ENCODE measurements around the gene P4HA3. TPM values are rescaled to one million over a fixed set of nuclear protein-coding genes. Genes with fewer than 3 reads are reported as not detected.

P4HA3 gene
- total RNA-seq, 1 experiment from 2014 or later, result 0.93 TPM

- POLR2A ChIA-PET, result no interaction called here
- DNase-seq (ENCODE audit: unreplicated experiment), result no peak
- no TSS peak for BruUV-seq (replicated peaks)
- H3K27me3 Mint-ChIP-seq (ENCODE audit: insufficient read depth, unreplicated experiment), result no peaks in the 10 kb centered on the region
- CTCF ChIA-PET, result interaction anchor here (0.7 kb wide), 1 partner anchor 82 kb away, joined by 3 read pairs; no protein-coding TSS in a partner anchor
- peaks cover 4% of the 10 kb centered on the region for H3K4me1 Mint-ChIP-seq (ENCODE audit: insufficient read depth, unreplicated experiment)
- no peaks in the 10 kb centered on the region for H3K9me3 Mint-ChIP-seq (ENCODE audit: unreplicated experiment)
- no peak for TF ChIP-seq CTCF (IDR thresholded peaks at IDR 0.05; ENCODE audit: unreplicated experiment)
- H3K36me3 Mint-ChIP-seq (ENCODE audit: insufficient read depth, unreplicated experiment), result no peaks in the 10 kb centered on the region
- no peak overlapping the region for H3K4me3 Mint-ChIP-seq (ENCODE audit: unreplicated experiment)
- no peak overlapping the region for H3K27ac Mint-ChIP-seq (ENCODE audit: low read depth, unreplicated experiment)
- intact Hi-C loops (cut with micrococcal nuclease), result no loop called here
Observed at GRCh38 chr11:74307434-74307833, 4.0 kb downstream of the P4HA3 start.

- no peak overlapping the region for H3K27ac Mint-ChIP-seq (ENCODE audit: low read depth, unreplicated experiment)
- H3K27me3 Mint-ChIP-seq (ENCODE audit: insufficient read depth, unreplicated experiment), result no peaks in the 10 kb centered on the region
- no peak overlapping the region for H3K4me3 Mint-ChIP-seq (ENCODE audit: unreplicated experiment)
- no peaks in the 10 kb centered on the region for H3K4me1 Mint-ChIP-seq (ENCODE audit: insufficient read depth, unreplicated experiment)
- BruUV-seq (replicated peaks), result no TSS peak
- DNase-seq (ENCODE audit: unreplicated experiment), result no peak
- ChIA-PET POLR2A (no interaction called here), CTCF (interaction anchor here (0.7 kb wide), 2 partner anchors 83 to 417 kb away, joined by 3 read pairs; no protein-coding TSS in a partner anchor)
- TF ChIP-seq CTCF (IDR thresholded peaks at IDR 0.05; ENCODE audit: unreplicated experiment), result no peak
- no peaks in the 10 kb centered on the region for H3K9me3 Mint-ChIP-seq (ENCODE audit: unreplicated experiment)
- intact Hi-C loops (cut with micrococcal nuclease), result no loop called here
- no peaks in the 10 kb centered on the region for H3K36me3 Mint-ChIP-seq (ENCODE audit: insufficient read depth, unreplicated experiment)
Observed at GRCh38 chr11:74306435-74307175, 4.8 kb downstream of the P4HA3 start.

GRCh38 chr11:74299015-74299414 is 12.4 kb downstream of the P4HA3 start:
- CTCF ChIA-PET, result interaction anchor here (1.1 to 1.6 kb wide), 2 partner anchors 22 to 90 kb away, joined by 3 to 4 read pairs; no protein-coding TSS in a partner anchor
- TF ChIP-seq CTCF (IDR thresholded peaks at IDR 0.05; ENCODE audit: unreplicated experiment), result no peak
- H3K36me3 Mint-ChIP-seq (ENCODE audit: insufficient read depth, unreplicated experiment), result no peaks in the 10 kb centered on the region
- H3K27me3 Mint-ChIP-seq (ENCODE audit: insufficient read depth, unreplicated experiment), result no peaks in the 10 kb centered on the region
- H3K9me3 Mint-ChIP-seq (ENCODE audit: unreplicated experiment), result peaks cover 4% of the 10 kb centered on the region
- no peak overlapping the region for H3K27ac Mint-ChIP-seq (ENCODE audit: low read depth, unreplicated experiment)
- H3K4me3 Mint-ChIP-seq (ENCODE audit: unreplicated experiment), result no peak overlapping the region
- DNase-seq (ENCODE audit: unreplicated experiment), result no peak
- POLR2A ChIA-PET, result interaction anchor here (1.0 kb wide), 1 partner anchor 11 kb away, joined by 4 read pairs; no protein-coding TSS in a partner anchor
- H3K4me1 Mint-ChIP-seq (ENCODE audit: insufficient read depth, unreplicated experiment), result no peaks in the 10 kb centered on the region
- no TSS peak for BruUV-seq (replicated peaks)
- intact Hi-C loops (cut with micrococcal nuclease), result no loop called here

- CTCF ChIA-PET, result interaction anchor here (0.5 kb wide), 1 partner anchor 121 kb away, joined by 3 read pairs; no protein-coding TSS in a partner anchor
- peaks cover 7% of the 10 kb centered on the region for H3K9me3 Mint-ChIP-seq (ENCODE audit: unreplicated experiment)
Observed at GRCh38 chr11:74297484-74297883, 14.0 kb downstream of the P4HA3 start.

More at GRCh38 chr11:74297484-74297883, 14.0 kb downstream of the P4HA3 start:
- BruUV-seq (replicated peaks), result no TSS peak
- Mint-ChIP-seq H3K4me3 (ENCODE audit: unreplicated experiment) (no peak overlapping the region), H3K27me3 (ENCODE audit: insufficient read depth, unreplicated experiment) (no peaks in the 10 kb centered on the region), H3K4me1 (ENCODE audit: insufficient read depth, unreplicated experiment) (no peaks in the 10 kb centered on the region), H3K27ac (ENCODE audit: low read depth, unreplicated experiment) (no peak overlapping the region), H3K36me3 (ENCODE audit: insufficient read depth, unreplicated experiment) (no peaks in the 10 kb centered on the region)
- no peak for TF ChIP-seq CTCF (IDR thresholded peaks at IDR 0.05; ENCODE audit: unreplicated experiment)
- POLR2A ChIA-PET, result interaction anchor here (0.7 kb wide), 1 partner anchor 113 kb away, joined by 3 read pairs; no protein-coding TSS in a partner anchor
- intact Hi-C loops (cut with micrococcal nuclease), result no loop called here
- no peak for DNase-seq (ENCODE audit: unreplicated experiment)
